HCEC 1CT (cell line): ENCODE data around the gene PLCG1.
A peak's percentile ranks its signal among the peaks of the same experiment; 100 is the strongest.
"Not testable (repeated sequence)": the region's sequence is repeated elsewhere in the genome, so short reads cannot be mapped to it uniquely, and the experiment has no call there.

ENCODE experiments used
- DNase-seq: peaks from one replicate; pipeline ENCODE4 v3.0.0-alpha.2; 2017

The PLCG1 gene

GRCh38 chr20:41136680-41137613, at the start of gene PLCG1:
Gene PLCG1, plus strand, starts transcription at chr20:41137543. Its CDS starts 99 bp downstream, at chr20:41137642.
- peak; percentile 72 for DNase-seq

- DNase-seq = no peak
Observed at GRCh38 chr20:41087777-41088176, 49.6 kb upstream of the PLCG1 start.

- no peak for DNase-seq
Observed at GRCh38 chr20:41089555-41089954, 47.8 kb upstream of the PLCG1 start.

- no peak for DNase-seq
Observed at GRCh38 chr20:41091927-41092326, 45.4 kb upstream of the PLCG1 start.

GRCh38 chr20:41094353-41095055, 42.8 kb upstream of the PLCG1 start:
- DNase-seq = no peak

GRCh38 chr20:41095110-41095969, 42.0 kb upstream of the PLCG1 start:
- DNase-seq = peak; percentile 57

- peak; percentile 67 for DNase-seq
Observed at GRCh38 chr20:41098703-41099250, 38.6 kb upstream of the PLCG1 start.

- no peak for DNase-seq
Observed at GRCh38 chr20:41100001-41100480, 37.3 kb upstream of the PLCG1 start.

GRCh38 chr20:41101660-41102059, 35.7 kb upstream of the PLCG1 start:
- DNase-seq = no peak

GRCh38 chr20:41108531-41108930, 28.8 kb upstream of the PLCG1 start:
- no peak for DNase-seq

- DNase-seq = no peak
Observed at GRCh38 chr20:41110012-41110411, 27.3 kb upstream of the PLCG1 start.

- DNase-seq = no peak
Observed at GRCh38 chr20:41110930-41111577, 26.3 kb upstream of the PLCG1 start.

GRCh38 chr20:41111578-41111951, 25.8 kb upstream of the PLCG1 start:
- no peak for DNase-seq

- DNase-seq = no peak
Observed at GRCh38 chr20:41116282-41116956, 20.9 kb upstream of the PLCG1 start.

- not testable (repeated sequence) for DNase-seq
Observed at GRCh38 chr20:41118159-41118558, 19.2 kb upstream of the PLCG1 start.

- peak; percentile 62 for DNase-seq
Observed at GRCh38 chr20:41118632-41119031, 18.7 kb upstream of the PLCG1 start.

GRCh38 chr20:41119614-41120561, 17.5 kb upstream of the PLCG1 start:
- no peak for DNase-seq

- DNase-seq = no peak
Observed at GRCh38 chr20:41121399-41121798, 15.9 kb upstream of the PLCG1 start.

GRCh38 chr20:41123631-41124030, 13.7 kb upstream of the PLCG1 start:
- no peak for DNase-seq

GRCh38 chr20:41124451-41125094, 12.8 kb upstream of the PLCG1 start:
- no peak for DNase-seq
